ENCODE measurements around the gene CSTPP1.

The CSTPP1 gene

DNA sequence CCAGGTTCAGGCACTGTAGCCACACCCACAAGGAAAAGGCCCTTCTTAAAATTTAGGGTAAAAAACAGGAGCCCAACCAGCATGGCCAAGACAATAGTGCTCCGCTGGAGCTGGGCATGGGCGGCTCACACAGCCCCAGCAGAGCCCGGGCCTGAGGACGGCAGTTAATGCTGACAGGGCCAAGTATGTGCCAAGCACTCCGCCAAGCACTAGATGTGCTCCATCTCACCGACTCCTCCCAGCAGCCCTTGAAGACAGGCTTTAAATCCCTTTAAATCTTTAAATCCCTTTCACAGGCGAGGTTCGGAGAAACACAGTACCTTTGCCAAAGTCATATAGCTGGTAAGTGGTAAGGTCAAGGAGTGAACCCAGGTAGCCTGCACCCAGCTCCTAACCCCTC is 235.3 kb downstream of the CSTPP1 start:
- no peak overlapping the region for H3K27ac ChIP-seq
- TF ChIP-seq, protein P1, sequence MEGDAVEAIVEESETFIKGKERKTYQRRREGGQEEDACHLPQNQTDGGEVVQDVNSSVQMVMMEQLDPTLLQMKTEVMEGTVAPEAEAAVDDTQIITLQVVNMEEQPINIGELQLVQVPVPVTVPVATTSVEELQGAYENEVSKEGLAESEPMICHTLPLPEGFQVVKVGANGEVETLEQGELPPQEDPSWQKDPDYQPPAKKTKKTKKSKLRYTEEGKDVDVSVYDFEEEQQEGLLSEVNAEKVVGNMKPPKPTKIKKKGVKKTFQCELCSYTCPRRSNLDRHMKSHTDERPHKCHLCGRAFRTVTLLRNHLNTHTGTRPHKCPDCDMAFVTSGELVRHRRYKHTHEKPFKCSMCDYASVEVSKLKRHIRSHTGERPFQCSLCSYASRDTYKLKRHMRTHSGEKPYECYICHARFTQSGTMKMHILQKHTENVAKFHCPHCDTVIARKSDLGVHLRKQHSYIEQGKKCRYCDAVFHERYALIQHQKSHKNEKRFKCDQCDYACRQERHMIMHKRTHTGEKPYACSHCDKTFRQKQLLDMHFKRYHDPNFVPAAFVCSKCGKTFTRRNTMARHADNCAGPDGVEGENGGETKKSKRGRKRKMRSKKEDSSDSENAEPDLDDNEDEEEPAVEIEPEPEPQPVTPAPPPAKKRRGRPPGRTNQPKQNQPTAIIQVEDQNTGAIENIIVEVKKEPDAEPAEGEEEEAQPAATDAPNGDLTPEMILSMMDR (IDR thresholded peaks at IDR 0.05): no peak
- no peak for TF ChIP-seq ZFX (IDR thresholded peaks at IDR 0.05; ENCODE audit: borderline replicate concordance)

DNA sequence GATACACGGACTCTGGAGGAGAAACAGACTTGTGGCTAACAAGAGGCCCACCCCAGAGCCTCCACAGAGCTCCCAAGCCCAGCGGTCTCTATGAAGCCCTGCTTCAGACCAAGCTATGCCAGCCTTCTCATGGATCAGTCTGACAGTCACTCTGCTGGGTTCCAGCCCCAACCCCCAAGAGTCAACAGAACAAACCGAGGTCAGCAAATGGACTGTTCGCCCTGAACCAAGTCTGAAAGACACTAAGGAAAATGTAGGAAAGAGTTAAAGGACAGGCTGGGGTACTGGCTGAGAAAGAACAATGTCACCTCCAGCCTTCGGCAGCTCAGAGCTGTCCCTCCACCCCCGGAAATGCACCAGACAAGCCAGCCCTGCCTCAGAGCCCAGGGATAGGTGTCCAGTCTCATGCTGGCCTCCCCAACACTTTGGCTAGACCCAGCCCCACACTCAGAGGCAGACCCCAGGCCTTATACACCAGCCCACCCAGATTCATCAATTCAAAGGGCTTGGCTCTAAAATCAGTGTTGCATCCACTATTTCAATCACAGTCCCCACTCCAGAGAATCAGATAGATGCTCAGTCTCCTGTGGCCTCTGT is 236.3 kb downstream of the CSTPP1 start:
- TF ChIP-seq, protein P1 (IDR thresholded peaks at IDR 0.05): no peak
- TF ChIP-seq ZFX (IDR thresholded peaks at IDR 0.05; ENCODE audit: borderline replicate concordance): no peak
- no peak overlapping the region for H3K27ac ChIP-seq

DNA sequence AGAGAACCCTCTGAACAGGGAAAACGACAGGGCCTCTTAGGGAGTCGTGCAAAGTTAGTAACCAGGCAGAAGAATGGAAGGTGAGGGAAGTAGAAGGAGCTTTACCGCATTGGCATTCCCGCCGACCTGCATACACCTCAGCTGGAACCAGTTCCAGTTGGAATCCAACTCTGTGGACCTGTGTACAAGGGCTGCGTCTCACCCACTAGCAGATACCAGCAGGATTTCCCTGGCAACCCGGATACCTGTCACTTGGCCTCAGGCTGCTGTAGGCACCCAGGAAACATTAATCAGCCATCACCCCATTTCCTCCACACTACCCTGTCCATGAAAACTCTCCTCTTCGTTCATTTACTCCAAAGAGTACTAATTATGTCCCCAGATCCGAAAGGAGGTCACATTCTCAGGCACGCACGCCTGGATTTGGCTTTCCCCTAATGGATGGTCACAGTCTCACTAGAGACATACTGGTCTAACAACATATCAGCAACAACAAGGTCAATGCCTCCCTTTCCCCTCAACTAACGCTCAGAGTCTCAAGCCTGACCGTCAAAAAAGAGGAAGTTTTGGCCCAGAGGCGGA is 239.3 kb downstream of the CSTPP1 start:
- TF ChIP-seq, protein P1 (IDR thresholded peaks at IDR 0.05): no peak
- peak overlapping the region; percentile 92 for H3K27ac ChIP-seq

DNA sequence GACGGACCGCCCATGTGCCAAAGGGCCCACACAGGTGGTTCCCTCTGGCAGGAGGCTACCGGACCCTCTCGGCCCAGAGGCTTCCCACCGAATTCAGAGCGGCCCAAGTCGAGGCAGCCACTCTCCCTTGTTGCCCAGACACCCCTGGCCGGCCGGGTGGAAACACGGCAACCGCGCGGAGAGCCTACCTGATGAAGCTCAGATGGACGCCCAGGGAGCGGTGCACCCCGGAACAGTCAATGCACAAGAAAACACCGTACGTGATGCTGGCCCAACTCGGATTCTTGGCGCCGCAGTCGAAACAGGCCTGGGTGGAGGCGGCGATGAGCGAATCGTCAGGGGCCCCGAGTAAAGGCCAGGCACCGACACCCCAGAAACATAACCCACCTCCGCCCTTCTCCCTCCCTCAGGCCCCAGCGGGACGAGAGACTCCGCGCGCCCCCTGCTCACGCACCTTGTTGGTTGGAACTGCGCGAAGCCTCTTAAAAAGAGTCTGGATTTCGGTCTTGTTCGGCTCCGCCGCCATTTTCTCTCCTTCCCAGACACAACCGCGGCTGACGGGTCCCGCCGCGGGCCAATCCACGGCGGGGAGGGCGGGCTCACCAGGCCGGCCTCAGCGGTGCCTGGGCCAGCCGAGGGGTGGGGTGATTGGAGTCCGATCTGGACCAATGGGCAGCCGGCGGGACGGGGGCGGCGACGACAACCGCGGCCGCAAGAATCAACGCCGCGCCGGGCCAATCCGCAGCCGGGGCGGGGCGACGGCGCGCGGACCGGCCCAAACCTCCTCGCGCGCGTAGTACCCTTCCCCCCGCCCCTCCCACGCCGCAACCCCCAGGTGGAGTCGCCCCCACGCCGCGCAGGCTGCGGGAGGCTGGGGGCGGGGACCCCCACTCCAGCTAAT is 240.0 kb downstream of the CSTPP1 start, which contains the start of gene ARFGAP2:
Gene ARFGAP2 (minus strand): TSS at position 552 of the 901 bp plus-strand sequence. CDS start 26 bp downstream, at position 526.
- TF ChIP-seq ZFX (IDR thresholded peaks at IDR 0.05; ENCODE audit: borderline replicate concordance): no peak
- TF ChIP-seq, protein P1 (IDR thresholded peaks at IDR 0.05): no peak

DNA sequence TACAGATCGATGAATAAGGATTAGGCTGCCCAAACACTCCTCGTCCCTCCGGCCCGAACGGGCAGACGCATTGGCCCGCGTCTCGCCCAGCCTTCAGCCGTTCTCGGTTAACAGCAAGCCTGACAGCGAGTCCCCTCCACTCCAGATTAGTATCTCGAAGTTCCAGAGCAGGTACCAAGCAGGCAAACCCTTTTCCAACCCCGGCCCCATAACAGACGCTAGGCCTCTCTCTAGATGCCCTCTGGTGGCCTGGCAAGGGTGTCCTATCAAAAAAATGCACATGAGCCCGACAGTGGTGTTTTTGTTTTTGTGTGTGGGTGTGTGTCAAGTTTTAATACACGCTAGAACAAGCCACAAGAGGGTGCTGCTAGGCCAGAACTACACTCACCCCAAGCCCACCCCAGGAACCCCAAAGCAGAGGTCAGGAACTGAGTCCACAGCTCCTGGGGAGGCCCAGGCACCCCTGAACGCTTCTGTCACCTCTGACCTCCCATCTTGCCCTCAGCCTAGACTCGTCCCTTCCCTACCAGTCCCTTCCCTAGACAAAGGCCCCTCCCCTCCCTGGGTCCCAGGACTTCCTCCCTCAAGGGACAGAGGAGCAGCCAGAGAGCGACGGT is 240.8 kb downstream of the CSTPP1 start:
- peak overlapping the region; percentile 92 for H3K27ac ChIP-seq
- TF ChIP-seq, protein P1 (IDR thresholded peaks at IDR 0.05): peak; percentile 82
- no peak for TF ChIP-seq ZFX (IDR thresholded peaks at IDR 0.05; ENCODE audit: borderline replicate concordance)

More for the DNA sequence above, 240.0 kb downstream of the CSTPP1 start, which contains the start of gene ARFGAP2:
- H3K27ac ChIP-seq: peak within 1 kb of the TSS; percentile 92

DNA sequence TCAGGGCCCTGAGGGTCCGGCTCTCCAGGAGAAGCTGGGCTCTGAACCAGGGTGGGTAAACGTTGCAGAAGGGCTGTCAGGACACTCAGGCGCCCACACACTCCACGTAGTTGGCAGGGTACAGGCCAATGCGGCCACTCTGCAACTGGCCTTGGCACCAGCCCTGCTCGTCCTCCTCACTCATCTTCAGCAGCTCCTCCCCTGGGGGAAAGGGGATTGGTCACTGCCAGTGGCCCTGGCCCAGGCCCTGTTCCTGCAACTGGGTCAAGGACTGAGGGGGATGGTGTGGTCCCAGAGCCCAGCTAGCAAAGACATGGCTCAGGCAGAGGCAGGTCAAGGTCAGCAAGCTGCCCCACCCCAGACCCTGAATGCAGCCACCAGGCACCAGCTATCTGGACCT is 241.3 kb downstream of the CSTPP1 start:
- H3K27ac ChIP-seq: peak overlapping the region; percentile 92
- TF ChIP-seq ZFX (IDR thresholded peaks at IDR 0.05; ENCODE audit: borderline replicate concordance): no peak
- TF ChIP-seq, protein P1 (IDR thresholded peaks at IDR 0.05): no peak

Measured in 22Rv1 (cell line).